Panc1 (cell line): Measurements from ENCODE around the gene UBE2L5. TPM values are rescaled to one million over a fixed set of nuclear protein-coding genes. Genes with fewer than 3 reads are reported as not detected.

Source experiments
- ATAC-seq: fragments of 200-7000 bp; cut with Tn5 transposase; 2 replicates; pipeline ENCODE4 v1.9.1; 2020; ENCODE audit warnings: mild to moderate bottlenecking, moderate library complexity
- BruUV-seq: library from RNA; stranded (reverse); fragments of 400-500 nt; replicated peaks from 2 replicates; lab custom pipeline; 2021; lab: Mats Ljungman, UMichigan
- CTCF ChIA-PET: fragments of 300-600 bp; sonication (Branson Sonifier 250); formaldehyde crosslinking; loops from one replicate; lab custom pipeline; 2022; ENCODE audit warnings: antibody characterized with exemption; lab: Charles Lee
- POLR2A ChIA-PET: fragments of 300-600 bp; sonication (Branson Sonifier 250); formaldehyde crosslinking; loops from one replicate; lab custom pipeline; 2022; ENCODE audit warnings: antibody characterized with exemption; lab: Charles Lee
- DNase-seq: peaks from one replicate; pipeline ENCODE4 v3.0.0-alpha.2; 2010; ENCODE audit warnings: low read depth, low spot score
- H3K27ac ChIP-seq: 2 replicates; pipeline ENCODE4 v1.5.1; 2011; ENCODE audit warnings: mild to moderate bottlenecking, low read length, inconsistent platforms
- H3K27me3 ChIP-seq: fragments of 200-500 bp; sonication (Bioruptor generic); 2 replicates; pipeline ENCODE4 v1.6.0; 2014; ENCODE audit warnings: low read length, inconsistent platforms; ENCODE audit not compliant: control insufficient read depth, insufficient read depth
- H3K36me3 ChIP-seq: fragments of 200-500 bp; sonication (Bioruptor generic); 2 replicates; pipeline ENCODE4 v1.5.1; 2014; ENCODE audit warnings: inconsistent platforms, mild to moderate bottlenecking, low read length, moderate library complexity; ENCODE audit not compliant: control insufficient read depth, insufficient read depth
- H3K4me1 ChIP-seq: 2 replicates; pipeline ENCODE4 v1.5.1; 2011; ENCODE audit warnings: inconsistent platforms, mild to moderate bottlenecking, low read length, moderate library complexity; ENCODE audit not compliant: control insufficient read depth, insufficient read depth
- H3K4me3 ChIP-seq, 2 experiments: 2 replicates each; pipeline ENCODE4 v1.5.1; 2011 to 2012; ENCODE audit warnings: low read depth in 2 of 2, low read length in 2 of 2, mild to moderate bottlenecking in 2 of 2, inconsistent platforms in 1 of 2, moderate library complexity in 1 of 2
- H3K9me3 ChIP-seq: fragments of 200-500 bp; sonication (Bioruptor generic); 2 replicates; pipeline ENCODE4 v1.5.1; 2014; ENCODE audit warnings: low read depth, mild to moderate bottlenecking, inconsistent platforms, low read length, moderate library complexity; ENCODE audit not compliant: control insufficient read depth, insufficient read depth
- CTCF ChIP-seq: fragments of 450-650 bp; IDR thresholded peaks from 2 replicates; pipeline ENCODE4 v1.5.1; 2017; ENCODE audit warnings: mild to moderate bottlenecking
- POLR2AphosphoS5 ChIP-seq: IDR thresholded peaks from 2 replicates; pipeline ENCODE4 v1.6.1; 2012; ENCODE audit warnings: mild to moderate bottlenecking, low read depth, low read length, moderate library complexity
- REST ChIP-seq, 2 experiments: IDR thresholded peaks; 2 replicates each; pipeline ENCODE4 v1.6.1; 2011 to 2012; ENCODE audit warnings: low read depth in 2 of 2, control low read depth in 1 of 2, low read length in 1 of 2, mild to moderate bottlenecking in 1 of 2, moderate library complexity in 1 of 2; ENCODE audit not compliant: insufficient read depth in 1 of 2
- SIN3A ChIP-seq: IDR thresholded peaks from 2 replicates; pipeline ENCODE4 v1.6.1; 2012; ENCODE audit warnings: low read depth, mild to moderate bottlenecking, low read length, moderate library complexity, borderline replicate concordance; ENCODE audit not compliant: insufficient read depth
- TCF7L2 ChIP-seq: IDR thresholded peaks from 2 replicates; pipeline ENCODE4 v1.6.1; 2011; ENCODE audit warnings: mild to moderate bottlenecking, low read depth, low read length, inconsistent platforms
- in situ Hi-C: cut with HindIII; loops from 2 replicates; pipeline ENCODE4 v1.10.0; 2016; ENCODE audit warnings: low sequenced_read_pairs, low pct_unique_long_range_greater_than_20kb
- intact Hi-C: fragments of 100-400 bp; cut with micrococcal nuclease; formaldehyde crosslinking; loops from one replicate; pipeline ENCODE4 v1.10.0; 2022; ENCODE audit not compliant: unreplicated experiment
- total RNA-seq: library from RNA; stranded (reverse); gene quantifications from one replicate; pipeline ENCODE4 v1.2.1, GENCODE V29; 2021; ENCODE audit not compliant: unreplicated experiment

UBE2L5 gene
- total RNA-seq, 1 experiment from 2014 or later, result not detected

- DNase-seq (no peak), ATAC-seq (peak; percentile 4)
- Histone ChIP-seq H3K9me3 (no peaks in the 10 kb centered on the region), H3K4me1 (peaks cover 6% of the 10 kb centered on the region), H3K36me3 (peaks cover 33% of the 10 kb centered on the region), H3K27me3 (no peaks in the 10 kb centered on the region), H3K4me3 (peak overlapping the region; percentile 61 to 82), H3K27ac (peak overlapping the region; percentile 91)
- CTCF ChIA-PET, result no interaction called here
- POLR2A ChIA-PET, result no interaction called here
- no peak for TF ChIP-seq REST (IDR thresholded peaks at IDR 0.05; ENCODE audit: insufficient read depth in 1 of 2, low read depth in 2 of 2, low read length in 1 of 2)
- TF ChIP-seq POLR2AphosphoS5, result peak; percentile 24
- BruUV-seq, result no TSS peak
- in situ Hi-C loops (no loop called here), intact Hi-C loops (loop anchor here (10.0 kb wide), 2 partner anchors 111 to 151 kb away; partner anchors contain the start of gene USPL1)
Observed at GRCh38 chr13:30463787-30464495, 41.6 kb downstream of the UBE2L5 start.

GRCh38 chr13:30464496-30465342 is 42.4 kb downstream of the UBE2L5 start:
- no peaks in the 10 kb centered on the region for H3K27me3 ChIP-seq
- DNase-seq (no peak), ATAC-seq (peak; percentile 68)
- peak overlapping the region; percentile 91 for H3K27ac ChIP-seq
- no peak for TF ChIP-seq SIN3A
- no peak for TF ChIP-seq REST (IDR thresholded peaks at IDR 0.05; ENCODE audit: insufficient read depth in 1 of 2, low read depth in 2 of 2, low read length in 1 of 2)
- TF ChIP-seq POLR2AphosphoS5, result no peak; the same call in 1 of the 2 replicates
- TF ChIP-seq TCF7L2, result no peak
- no peak for TF ChIP-seq CTCF
- intact Hi-C loops, result loop anchor here (10.0 kb wide), 2 partner anchors 110 to 150 kb away; partner anchors contain the start of gene USPL1
- no TSS peak for BruUV-seq
- H3K9me3 ChIP-seq, result no peaks in the 10 kb centered on the region
- in situ Hi-C loops, result no loop called here
- peaks cover 25% of the 10 kb centered on the region for H3K36me3 ChIP-seq
- peak overlapping the region; percentile 61 to 82 for H3K4me3 ChIP-seq
- ChIA-PET POLR2A (no interaction called here), CTCF (no interaction called here)
- H3K4me1 ChIP-seq, result peaks cover 6% of the 10 kb centered on the region
